Measurements from ENCODE around the gene PROSER3. TPM values are rescaled to one million over a fixed set of nuclear protein-coding genes. Genes with fewer than 3 reads are reported as not detected.

PROSER3 gene
- polyA plus RNA-seq, 6 donors from 2014 or later, result 3.2 to 13.9 (median 9.0) TPM; not detected in 1

DNA sequence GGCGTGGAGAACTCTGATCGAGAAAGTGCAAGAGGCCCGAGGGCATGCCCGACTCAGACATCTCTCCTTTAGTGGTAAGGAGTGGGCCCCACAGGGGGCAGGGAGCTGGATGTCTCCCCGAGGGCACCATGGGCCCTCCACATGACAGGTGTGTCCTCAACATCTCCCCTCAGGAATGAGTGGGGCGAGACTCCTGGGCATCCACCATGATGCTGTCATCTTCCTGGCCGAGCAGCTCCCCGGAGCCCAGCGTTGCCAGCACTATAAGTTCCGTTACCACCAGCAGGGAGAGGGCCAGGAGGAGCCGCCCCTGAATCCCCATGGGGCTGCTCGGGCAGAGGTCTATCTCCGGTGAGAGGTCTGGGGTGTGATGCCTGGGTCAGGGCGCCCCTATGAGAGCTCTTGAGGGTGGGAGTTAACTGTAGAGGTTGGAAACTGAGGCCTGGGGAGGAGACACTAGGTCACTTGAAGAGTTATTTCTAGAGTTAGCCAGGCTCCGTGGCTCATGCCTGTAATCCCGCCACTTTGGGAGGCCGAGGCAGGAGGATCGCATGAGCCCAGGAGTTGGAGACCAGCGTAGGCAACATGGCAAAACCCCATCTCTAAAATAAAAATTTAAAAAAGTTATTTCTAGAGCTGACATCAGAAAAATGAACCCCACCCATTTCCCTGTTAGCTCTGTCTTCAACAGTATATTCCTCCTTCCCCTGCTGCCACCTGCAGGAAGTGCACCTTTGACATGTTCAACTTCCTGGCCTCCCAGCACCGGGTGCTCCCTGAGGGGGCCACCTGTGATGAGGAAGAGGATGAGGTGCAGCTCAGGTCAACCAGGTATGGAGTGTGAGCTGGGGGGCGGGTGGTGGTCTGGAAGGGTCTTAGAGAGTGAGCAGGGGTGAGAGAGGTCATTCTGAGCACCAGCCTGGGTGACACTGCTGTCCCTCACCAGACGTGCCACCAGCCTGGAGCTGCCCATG lies 20.8 kb upstream of the PROSER3 start:
- DNase-seq (no peak), ATAC-seq (ENCODE audit: low read depth in 2 of 2) (no peak)
- H3K4me1 Mint-ChIP-seq, result peaks cover 34 to 64% (median 46%) of the 10 kb centered on the region in 3 donors
- H3K27me3 Mint-ChIP-seq, result no peaks in the 10 kb centered on the region
- H3K4me3 Mint-ChIP-seq, result peak overlapping the region in 4 of 8 donors; percentile 15 to 65 (median 30)
- peak overlapping the region in 5 of 6 donors; percentile 57 to 92 (median 73) for H3K27ac Mint-ChIP-seq
- peaks cover 0 to 31% of the 10 kb centered on the region in 2 donors for H3K36me3 Mint-ChIP-seq
- H3K9me3 Mint-ChIP-seq, result no peaks in the 10 kb centered on the region

DNA sequence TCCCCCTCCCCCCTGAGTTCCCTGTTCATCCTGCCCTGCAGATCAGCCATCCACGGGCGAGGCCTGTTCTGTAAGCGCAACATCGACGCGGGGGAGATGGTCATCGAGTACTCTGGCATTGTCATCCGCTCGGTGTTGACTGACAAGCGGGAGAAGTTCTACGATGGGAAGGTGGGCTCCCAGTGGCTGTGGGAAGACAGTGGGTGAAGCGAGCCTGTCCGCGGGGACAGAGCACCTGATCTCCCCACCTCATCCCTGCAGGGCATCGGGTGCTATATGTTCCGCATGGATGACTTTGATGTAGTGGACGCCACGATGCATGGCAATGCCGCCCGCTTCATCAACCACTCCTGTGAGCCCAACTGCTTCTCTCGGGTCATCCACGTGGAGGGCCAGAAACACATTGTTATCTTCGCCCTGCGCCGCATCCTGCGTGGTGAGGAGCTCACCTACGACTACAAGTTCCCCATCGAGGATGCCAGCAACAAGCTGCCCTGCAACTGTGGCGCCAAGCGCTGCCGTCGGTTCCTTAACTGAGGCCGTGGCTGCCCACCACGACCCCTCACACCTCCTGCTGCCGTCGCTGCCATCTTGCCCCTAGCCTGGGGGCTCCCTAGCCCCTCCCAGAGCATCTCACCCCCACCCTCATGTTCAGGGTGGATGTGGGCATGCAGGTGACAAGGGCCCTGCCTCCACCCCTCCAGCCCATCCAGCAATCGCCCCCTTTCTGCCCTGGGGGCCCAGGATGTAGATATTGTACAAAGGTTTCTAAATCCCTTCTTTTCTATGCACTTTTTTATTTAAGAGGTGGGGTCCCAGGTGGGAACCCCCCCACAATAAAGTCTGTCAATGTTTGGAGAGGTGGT lies 19.7 kb upstream of the PROSER3 start:
- ATAC-seq (ENCODE audit: low read depth in 2 of 2), result no peak
- no peaks in the 10 kb centered on the region for H3K9me3 Mint-ChIP-seq
- peak overlapping the region in 7 of 8 donors; percentile 21 to 87 (median 63) for H3K4me3 Mint-ChIP-seq
- peaks cover 40 to 71% (median 56%) of the 10 kb centered on the region in 3 donors for H3K4me1 Mint-ChIP-seq
- no peaks in the 10 kb centered on the region for H3K27me3 Mint-ChIP-seq
- peak overlapping the region in 5 of 6 donors; percentile 15 to 88 (median 51) for H3K27ac Mint-ChIP-seq
- no peak for DNase-seq
- H3K36me3 Mint-ChIP-seq, result peaks cover 0 to 37% of the 10 kb centered on the region in 2 donors

DNA sequence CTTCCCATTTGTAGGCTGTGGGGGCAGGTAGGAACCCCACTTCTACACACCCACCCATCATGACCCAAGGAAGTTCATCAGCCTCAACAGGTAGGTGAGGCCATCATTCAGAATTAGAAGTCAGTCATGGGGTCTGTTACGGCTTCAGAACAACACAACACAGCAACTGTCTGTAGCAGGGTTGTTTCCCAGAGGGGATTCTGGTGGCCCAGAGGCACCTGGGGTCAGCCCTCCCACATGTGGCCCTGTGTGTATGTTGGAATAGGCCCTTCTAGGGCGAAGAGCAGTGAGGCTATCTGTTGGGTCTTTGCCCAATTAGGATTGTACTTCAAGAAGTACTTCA lies 19.1 kb upstream of the PROSER3 start:
- no peaks in the 10 kb centered on the region for H3K27me3 Mint-ChIP-seq
- peaks cover 39 to 73% (median 58%) of the 10 kb centered on the region in 3 donors for H3K4me1 Mint-ChIP-seq
- ATAC-seq (ENCODE audit: low read depth in 2 of 2) (no peak), DNase-seq (no peak)
- H3K4me3 Mint-ChIP-seq, result peak overlapping the region; percentile 21 to 94 (median 74)
- peaks cover 0 to 35% of the 10 kb centered on the region in 2 donors for H3K36me3 Mint-ChIP-seq
- no peaks in the 10 kb centered on the region for H3K9me3 Mint-ChIP-seq
- H3K27ac Mint-ChIP-seq, result peak overlapping the region in 4 of 6 donors; percentile 15 to 88 (median 56)

DNA sequence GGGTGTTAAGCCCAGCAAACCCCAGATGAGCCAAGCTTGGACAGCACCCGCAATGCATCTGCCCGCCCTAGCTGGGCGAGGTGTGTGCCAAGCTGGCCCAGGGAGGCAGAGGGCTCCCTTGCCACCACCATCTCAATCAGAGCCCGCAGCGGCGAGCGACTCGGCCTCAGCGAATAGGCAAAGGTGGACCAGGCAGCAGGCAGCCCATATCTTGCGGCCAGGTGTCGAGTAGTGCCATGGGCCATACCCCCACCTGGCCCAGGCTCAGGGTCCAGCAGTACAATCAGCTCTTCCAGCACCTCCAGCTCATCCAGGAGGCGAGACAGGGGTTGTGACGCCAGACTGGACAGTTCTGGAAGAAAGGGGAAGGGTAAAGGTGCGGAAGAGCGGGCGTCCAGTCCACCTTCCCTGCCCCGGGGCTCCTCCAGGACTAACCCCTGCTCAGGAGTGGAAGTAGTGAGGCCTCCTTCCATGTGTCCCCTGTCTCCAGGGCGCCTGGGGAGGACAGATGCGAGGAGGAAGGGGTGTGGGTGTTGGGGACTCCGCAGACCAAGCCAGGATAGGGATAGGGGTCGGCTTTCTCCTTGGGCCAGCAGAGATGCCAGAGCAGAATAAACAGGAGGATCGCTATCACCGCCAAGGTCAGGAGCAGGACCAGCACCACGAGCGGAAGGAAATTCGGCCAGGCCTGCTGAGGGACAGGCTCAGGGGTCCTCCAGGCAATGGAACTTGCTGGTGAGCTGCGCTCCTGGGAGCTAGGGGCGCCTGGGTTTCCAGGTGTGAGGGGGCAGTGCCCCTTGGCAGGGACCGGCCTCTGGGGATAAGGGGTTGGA lies 18.5 kb upstream of the PROSER3 start:
- H3K36me3 Mint-ChIP-seq, result peaks cover 0 to 29% of the 10 kb centered on the region in 2 donors
- peak overlapping the region in 2 of 6 donors; percentile 88 to 94 for H3K27ac Mint-ChIP-seq
- H3K27me3 Mint-ChIP-seq, result no peaks in the 10 kb centered on the region
- H3K9me3 Mint-ChIP-seq, result no peaks in the 10 kb centered on the region
- peaks cover 37 to 73% (median 60%) of the 10 kb centered on the region in 3 donors for H3K4me1 Mint-ChIP-seq
- peak overlapping the region; percentile 85 to 98 (median 94) for H3K4me3 Mint-ChIP-seq
- DNase-seq (no peak), ATAC-seq (ENCODE audit: low read depth in 2 of 2) (no peak)

DNA sequence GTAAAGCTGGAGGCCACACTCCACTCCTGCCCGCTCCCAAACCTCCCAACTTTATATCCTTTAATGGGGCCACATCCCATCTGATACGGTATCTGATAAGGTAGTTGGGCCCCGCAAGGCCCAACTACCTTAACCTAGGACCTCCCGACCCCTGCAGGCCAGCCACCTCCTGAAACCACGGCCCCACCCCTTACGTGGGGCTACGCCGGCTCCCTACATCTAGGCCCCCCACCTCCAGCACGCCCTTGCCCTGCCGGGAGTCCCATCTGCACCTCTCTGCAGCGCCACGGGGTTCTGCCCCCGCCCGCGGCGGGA lies 17.9 kb upstream of the PROSER3 start:
- Mint-ChIP-seq H3K9me3 (no peaks in the 10 kb centered on the region), H3K27me3 (no peaks in the 10 kb centered on the region), H3K4me1 (peaks cover 37 to 68% (median 63%) of the 10 kb centered on the region in 3 donors), H3K36me3 (peaks cover 0 to 24% of the 10 kb centered on the region in 2 donors), H3K27ac (peak overlapping the region in 2 of 6 donors; percentile 94 to 98), H3K4me3 (peak overlapping the region; percentile 85 to 98 (median 94))
- ATAC-seq (ENCODE audit: low read depth in 2 of 2), result peak; percentile 3 to 6
- no peak for DNase-seq

DNA sequence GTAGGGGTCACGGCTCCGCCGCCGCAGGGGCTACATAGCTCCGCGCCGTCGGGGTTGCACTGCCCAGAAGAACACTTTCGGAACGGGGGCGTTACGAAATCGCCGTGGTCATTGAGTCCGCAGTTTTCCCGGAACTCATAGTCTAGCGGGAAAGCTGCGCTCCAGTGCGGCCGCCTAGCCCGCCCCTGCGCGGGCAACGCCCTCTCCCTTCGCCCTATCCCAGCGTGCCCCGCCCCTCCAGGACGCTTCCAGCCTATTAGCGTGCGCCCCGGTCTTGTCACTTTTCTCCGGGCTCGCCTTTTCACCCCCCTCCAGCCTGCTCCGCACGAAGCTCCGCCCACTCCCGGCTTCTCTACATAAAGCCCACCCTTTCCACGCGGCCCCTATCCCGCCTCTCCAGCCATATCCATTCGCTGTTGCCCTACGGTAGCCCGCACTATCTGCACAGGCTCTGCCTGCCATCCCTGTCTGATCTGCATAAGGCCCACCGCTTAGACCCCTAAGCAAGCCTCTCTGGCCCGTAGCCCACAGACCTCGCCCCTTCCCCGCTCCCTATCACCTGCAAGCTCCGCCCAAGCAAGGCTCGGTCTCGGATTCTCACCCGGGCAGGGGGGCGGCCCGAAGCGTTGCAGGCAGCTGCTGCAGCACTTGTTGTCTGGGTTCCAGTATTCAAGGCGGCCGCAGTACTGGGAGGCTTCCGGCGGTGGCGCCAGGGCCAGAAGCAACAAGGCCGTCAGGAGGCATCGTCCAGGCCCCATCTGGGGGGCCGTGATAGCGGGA lies 17.4 kb upstream of the PROSER3 start:
- Mint-ChIP-seq H3K27me3 (no peaks in the 10 kb centered on the region), H3K4me3 (peak overlapping the region; percentile 85 to 98 (median 94)), H3K36me3 (peaks cover 0 to 21% of the 10 kb centered on the region in 2 donors), H3K4me1 (peaks cover 35 to 67% (median 65%) of the 10 kb centered on the region in 3 donors), H3K9me3 (peaks cover 0 to 2% (median 0%) of the 10 kb centered on the region in 7 donors), H3K27ac (peak overlapping the region; percentile 61 to 98 (median 94))
- peak; percentile 92 for DNase-seq
- ATAC-seq (ENCODE audit: low read depth in 2 of 2), result peak; percentile 61 to 64

DNA sequence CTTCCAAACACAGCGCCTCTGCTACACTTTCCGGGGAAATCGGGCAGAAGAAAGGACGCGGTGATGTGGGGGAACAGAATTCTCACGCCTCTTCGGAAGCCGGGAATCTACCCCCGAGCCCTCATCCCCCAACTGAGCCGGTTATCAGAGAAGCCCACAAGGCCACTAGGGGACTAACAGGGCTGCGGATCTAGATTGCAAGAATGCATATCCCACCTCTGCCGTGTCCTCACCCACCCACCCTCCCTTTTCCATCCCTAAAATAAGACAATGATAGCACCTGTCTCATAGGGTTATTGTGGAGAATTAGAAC lies 16.8 kb upstream of the PROSER3 start:
- Mint-ChIP-seq H3K9me3 (peaks cover 0 to 2% (median 0%) of the 10 kb centered on the region in 7 donors), H3K4me1 (peaks cover 38 to 72% (median 70%) of the 10 kb centered on the region in 3 donors), H3K4me3 (peak overlapping the region; percentile 85 to 98 (median 95)), H3K27me3 (no peaks in the 10 kb centered on the region), H3K36me3 (peaks cover 0 to 15% of the 10 kb centered on the region in 2 donors), H3K27ac (peak overlapping the region; percentile 61 to 99 (median 96))
- DNase-seq, result no peak
- no peak for ATAC-seq (ENCODE audit: low read depth in 2 of 2)

DNA sequence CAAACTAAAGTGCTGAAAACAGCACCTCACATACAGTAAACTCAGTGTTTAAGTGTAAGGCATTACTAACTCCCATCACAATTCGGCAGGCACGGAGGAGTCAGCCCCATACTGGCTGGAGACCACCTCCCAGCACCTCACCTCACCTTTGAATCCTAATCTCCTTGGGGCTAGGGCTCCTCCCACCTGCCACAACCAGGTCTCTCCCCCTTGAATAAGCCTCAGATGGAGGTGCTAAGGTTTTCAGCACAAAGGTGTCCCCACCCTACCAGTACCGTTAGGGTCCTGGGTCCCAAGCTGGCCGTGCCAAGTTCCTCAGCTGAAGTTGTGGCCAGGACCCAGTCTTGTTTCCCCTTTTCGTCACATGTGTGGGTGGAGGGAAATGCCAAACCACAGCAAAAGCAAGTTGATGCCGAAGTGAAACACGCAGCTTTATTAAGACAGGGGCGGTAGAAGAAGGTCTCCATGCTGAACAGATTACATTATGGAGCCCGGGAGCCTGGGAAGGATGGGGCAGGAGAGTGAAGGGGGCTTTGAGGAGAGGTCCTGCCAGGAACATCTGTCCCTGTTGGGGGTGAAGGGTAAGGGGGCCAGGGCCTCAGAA lies 15.8 kb upstream of the PROSER3 start, which contains the start of gene IGFLR1:
IGFLR1 (minus strand) TSS at position 332 of the 604 bp plus-strand sequence. CDS start 1,272 bp downstream, outside the sequence.
- ATAC-seq (ENCODE audit: low read depth in 2 of 2) (peak; percentile 27 to 32), DNase-seq (peak; percentile 85)
- Mint-ChIP-seq H3K9me3 (peaks cover 0 to 2% (median 0%) of the 10 kb centered on the region in 7 donors), H3K4me3 (peak within 1 kb of the TSS; percentile 85 to 97 (median 94)), H3K27ac (peak within 1 kb of the TSS; percentile 98 to 99 (median 98)), H3K4me1 (peaks cover 33 to 70% (median 70%) of the 10 kb centered on the region in 3 donors), H3K27me3 (no peaks in the 10 kb centered on the region), H3K36me3 (peaks cover 0 to 8% of the 10 kb centered on the region in 2 donors)

DNA sequence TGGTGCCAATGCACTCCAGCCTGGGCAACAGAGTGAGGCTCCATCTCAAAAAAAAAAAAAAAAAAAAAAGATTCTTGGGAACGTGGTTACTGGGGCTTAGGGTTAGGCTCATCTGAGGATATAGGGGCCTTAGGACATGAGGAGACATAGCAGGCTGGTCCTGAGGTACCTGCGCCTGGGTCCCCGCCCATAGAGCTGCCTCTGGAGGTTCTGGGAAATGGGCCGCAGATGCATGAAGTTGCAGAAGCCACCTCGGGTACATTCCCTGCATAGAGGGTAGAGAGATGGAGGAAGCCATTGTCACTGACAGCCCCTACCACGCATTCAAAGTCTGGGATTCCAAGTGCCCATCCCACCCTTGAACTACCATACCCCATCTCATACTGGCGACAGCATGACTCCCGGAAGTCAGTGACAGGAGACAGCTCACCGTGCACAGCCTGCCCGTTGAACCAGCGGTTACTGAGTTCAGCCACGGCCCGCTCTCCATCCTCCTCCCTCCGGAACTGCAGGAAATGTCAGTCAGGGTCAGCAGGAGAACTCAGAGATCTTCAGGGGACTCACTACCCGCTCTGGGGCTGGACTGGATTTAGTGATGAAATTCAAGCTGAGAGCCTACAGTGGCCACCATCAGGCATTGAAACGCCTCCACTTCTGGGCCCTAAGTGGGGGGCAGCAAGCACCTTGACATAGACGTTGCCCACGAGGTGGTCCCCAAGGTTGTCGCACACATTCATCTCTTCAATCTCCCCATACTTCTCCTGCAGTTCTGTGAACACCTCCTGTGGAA lies 14.1 kb upstream of the PROSER3 start:
- peak overlapping the region; percentile 78 to 100 (median 98) for H3K27ac Mint-ChIP-seq
- H3K27me3 Mint-ChIP-seq, result no peaks in the 10 kb centered on the region
- peak overlapping the region; percentile 85 to 100 (median 96) for H3K4me3 Mint-ChIP-seq
- H3K36me3 Mint-ChIP-seq, result peaks cover 0 to 8% of the 10 kb centered on the region in 2 donors
- ATAC-seq (ENCODE audit: low read depth in 2 of 2) (no peak), DNase-seq (no peak)
- H3K9me3 Mint-ChIP-seq, result peaks cover 0 to 2% (median 0%) of the 10 kb centered on the region in 7 donors
- H3K4me1 Mint-ChIP-seq, result peaks cover 32 to 73% (median 67%) of the 10 kb centered on the region in 3 donors

DNA sequence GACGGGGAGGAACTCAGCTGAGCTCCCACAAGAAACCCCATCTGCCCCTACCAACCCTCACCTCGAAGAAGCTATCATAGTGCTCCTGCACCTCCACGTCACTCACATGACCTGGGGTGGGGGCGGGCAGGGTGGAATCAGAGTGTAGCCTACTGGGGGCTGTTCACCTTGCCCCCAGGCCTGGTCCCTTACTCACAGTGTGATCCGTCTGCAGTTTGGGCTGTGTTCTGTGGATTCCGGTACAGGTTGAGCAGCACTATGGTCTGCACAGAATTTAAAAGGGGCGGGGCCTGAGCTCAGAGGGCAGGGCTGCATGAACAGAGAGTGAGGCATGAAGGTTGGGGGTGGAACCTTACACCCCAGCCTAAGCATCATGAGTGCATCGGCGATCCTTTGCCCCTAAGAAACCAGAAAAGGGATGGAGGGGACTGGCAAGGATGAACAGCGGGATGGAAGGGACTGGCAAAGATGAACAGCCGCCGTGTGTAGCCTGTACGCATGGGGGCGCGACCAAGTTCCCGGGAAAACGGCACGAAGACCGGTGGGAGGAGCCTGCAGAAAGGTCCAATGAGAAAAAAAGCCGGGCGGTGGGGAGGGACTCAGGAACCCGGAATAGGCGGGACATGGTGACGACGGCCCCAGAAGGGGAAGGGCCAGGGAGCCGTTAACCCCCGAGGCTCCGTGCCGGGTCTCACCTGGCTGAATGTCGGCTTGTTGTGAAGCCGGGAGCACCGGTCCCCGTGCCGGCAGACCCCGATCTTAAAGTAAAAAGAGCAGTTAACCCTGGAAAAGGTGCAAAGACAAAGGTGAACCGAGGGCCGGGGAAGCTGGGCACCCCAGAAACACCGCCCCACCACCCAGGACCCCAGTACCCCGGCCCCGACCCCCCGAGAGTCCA lies 13.3 kb upstream of the PROSER3 start:
- Mint-ChIP-seq H3K27me3 (no peaks in the 10 kb centered on the region), H3K9me3 (peaks cover 0 to 3% (median 0%) of the 10 kb centered on the region in 7 donors), H3K36me3 (peaks cover 0 to 8% of the 10 kb centered on the region in 2 donors), H3K4me3 (peak overlapping the region; percentile 85 to 100 (median 96)), H3K27ac (peak overlapping the region; percentile 98 to 100 (median 99)), H3K4me1 (peaks cover 38 to 71% (median 65%) of the 10 kb centered on the region in 3 donors)
- ATAC-seq (ENCODE audit: low read depth in 2 of 2) (peak; percentile 49 to 53), DNase-seq (peak; percentile 91)
